Measurements from ENCODE around the gene TP53BP1.
"Not testable (repeated sequence)": the region's sequence is repeated elsewhere in the genome, so short reads cannot be mapped to it uniquely, and the experiment has no call there.

Gene TP53BP1, protein sequence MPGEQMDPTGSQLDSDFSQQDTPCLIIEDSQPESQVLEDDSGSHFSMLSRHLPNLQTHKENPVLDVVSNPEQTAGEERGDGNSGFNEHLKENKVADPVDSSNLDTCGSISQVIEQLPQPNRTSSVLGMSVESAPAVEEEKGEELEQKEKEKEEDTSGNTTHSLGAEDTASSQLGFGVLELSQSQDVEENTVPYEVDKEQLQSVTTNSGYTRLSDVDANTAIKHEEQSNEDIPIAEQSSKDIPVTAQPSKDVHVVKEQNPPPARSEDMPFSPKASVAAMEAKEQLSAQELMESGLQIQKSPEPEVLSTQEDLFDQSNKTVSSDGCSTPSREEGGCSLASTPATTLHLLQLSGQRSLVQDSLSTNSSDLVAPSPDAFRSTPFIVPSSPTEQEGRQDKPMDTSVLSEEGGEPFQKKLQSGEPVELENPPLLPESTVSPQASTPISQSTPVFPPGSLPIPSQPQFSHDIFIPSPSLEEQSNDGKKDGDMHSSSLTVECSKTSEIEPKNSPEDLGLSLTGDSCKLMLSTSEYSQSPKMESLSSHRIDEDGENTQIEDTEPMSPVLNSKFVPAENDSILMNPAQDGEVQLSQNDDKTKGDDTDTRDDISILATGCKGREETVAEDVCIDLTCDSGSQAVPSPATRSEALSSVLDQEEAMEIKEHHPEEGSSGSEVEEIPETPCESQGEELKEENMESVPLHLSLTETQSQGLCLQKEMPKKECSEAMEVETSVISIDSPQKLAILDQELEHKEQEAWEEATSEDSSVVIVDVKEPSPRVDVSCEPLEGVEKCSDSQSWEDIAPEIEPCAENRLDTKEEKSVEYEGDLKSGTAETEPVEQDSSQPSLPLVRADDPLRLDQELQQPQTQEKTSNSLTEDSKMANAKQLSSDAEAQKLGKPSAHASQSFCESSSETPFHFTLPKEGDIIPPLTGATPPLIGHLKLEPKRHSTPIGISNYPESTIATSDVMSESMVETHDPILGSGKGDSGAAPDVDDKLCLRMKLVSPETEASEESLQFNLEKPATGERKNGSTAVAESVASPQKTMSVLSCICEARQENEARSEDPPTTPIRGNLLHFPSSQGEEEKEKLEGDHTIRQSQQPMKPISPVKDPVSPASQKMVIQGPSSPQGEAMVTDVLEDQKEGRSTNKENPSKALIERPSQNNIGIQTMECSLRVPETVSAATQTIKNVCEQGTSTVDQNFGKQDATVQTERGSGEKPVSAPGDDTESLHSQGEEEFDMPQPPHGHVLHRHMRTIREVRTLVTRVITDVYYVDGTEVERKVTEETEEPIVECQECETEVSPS (N-terminal part only)

GRCh38 chr15:43492673-43493601 lies at the start of gene TP53BP1:
Gene TP53BP1 (minus strand): TSS chr15:43493156. CDS start chr15:43493043, 113 bp downstream.
- DNase-seq, result peak; percentile 92

DNA sequence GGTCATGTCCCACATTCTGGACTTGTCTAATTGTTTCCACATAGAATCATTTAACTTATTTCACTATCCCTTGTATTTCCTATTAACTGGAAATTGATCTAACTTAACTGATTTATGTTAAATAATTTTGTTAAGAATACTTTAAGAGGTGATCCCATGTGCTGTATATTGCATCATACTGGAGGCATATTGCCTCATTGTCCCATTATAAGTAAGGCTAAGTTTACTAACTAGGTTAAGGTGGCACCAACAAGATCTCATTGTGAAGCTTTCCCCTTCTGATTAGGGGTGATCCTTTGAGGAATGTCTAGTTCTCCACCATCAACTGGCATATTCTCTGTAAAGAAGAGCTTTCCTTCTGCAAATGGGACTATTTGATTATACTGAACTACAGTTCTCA lies 48.8 kb upstream of the TP53BP1 start:
- no peak for DNase-seq

DNA sequence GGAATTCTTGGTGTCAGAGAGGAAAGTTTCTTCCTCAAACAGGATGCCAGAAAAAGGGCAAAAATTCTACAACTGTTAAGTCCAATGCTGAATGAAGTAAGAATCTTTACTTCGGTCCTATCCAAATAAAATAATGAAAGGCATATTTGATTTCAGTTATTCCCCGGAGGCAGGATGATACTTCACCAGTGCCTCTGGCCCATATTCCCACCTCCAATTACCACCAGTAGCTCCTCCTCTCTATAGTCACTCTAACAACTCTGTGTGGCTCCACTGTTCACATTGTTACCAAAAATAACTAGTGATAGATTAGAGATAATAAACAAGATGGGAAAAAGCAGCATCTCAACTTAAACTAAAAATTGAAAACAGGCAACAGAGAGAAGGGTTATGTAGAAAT lies 45.1 kb upstream of the TP53BP1 start:
- DNase-seq, result no peak

DNA sequence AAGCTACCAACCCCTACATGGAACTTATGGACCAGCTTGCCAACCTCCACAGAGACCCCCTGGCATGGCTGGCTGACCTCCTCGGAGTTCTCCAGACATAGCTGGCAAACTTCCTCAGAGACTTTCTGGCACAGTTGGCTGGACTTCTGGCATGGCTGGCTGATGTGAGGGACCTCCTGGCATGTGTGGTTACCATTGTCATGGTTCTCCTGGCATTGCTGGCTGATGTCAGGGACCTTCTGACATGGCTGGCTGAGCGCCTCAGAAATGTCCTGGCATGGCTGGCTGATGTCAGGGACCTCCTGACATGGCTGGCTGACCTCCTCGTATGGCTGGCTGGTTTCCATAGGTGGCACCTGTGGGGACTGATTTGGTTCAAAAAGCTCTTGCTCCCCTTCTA lies 41.9 kb upstream of the TP53BP1 start:
- DNase-seq, result no peak

- DNase-seq, result not testable (repeated sequence)
Measured at GRCh38 chr15:43532826-43533225, 39.9 kb upstream of the TP53BP1 start.

GRCh38 chr15:43531018-43531670 lies 38.2 kb upstream of the TP53BP1 start:
- no peak for DNase-seq

GRCh38 chr15:43529587-43530345 lies 36.8 kb upstream of the TP53BP1 start:
- DNase-seq, result no peak

- no peak for DNase-seq
Measured at GRCh38 chr15:43529141-43529540, 36.2 kb upstream of the TP53BP1 start.

- DNase-seq, result no peak
Measured at GRCh38 chr15:43528542-43529007, 35.6 kb upstream of the TP53BP1 start.

- DNase-seq, result no peak
Measured at GRCh38 chr15:43527802-43528541, 35.0 kb upstream of the TP53BP1 start.

DNA sequence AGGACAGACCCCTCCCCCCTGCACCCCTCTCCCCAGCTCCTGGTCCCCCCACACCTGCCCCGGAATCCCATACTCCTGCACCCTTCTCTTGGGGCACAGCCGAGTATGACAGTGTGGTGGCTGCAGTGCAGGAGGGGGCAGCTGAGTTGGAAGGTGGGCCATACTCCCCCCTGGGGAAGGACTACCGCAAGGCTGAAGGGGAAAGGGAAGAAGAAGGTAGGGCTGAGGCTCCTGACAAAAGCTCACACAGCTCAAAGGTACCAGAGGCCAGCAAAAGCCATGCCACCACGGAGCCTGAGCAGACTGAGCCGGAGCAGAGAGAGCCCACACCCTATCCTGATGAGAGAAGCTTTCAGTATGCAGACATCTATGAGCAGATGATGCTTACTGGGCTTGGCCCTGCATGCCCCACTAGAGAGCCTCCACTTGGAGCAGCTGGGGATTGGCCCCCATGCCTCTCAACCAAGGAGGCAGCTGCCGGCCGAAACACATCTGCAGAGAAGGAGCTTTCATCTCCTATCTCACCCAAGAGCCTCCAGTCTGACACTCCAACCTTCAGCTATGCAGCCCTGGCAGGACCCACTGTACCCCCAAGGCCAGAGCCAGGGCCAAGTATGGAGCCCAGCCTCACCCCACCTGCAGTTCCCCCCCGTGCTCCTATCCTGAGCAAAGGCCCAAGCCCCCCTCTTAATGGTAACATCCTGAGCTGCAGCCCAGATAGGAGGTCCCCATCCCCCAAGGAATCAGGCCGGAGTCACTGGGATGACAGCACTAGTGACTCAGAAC lies 34.3 kb upstream of the TP53BP1 start:
- DNase-seq, result no peak

DNA sequence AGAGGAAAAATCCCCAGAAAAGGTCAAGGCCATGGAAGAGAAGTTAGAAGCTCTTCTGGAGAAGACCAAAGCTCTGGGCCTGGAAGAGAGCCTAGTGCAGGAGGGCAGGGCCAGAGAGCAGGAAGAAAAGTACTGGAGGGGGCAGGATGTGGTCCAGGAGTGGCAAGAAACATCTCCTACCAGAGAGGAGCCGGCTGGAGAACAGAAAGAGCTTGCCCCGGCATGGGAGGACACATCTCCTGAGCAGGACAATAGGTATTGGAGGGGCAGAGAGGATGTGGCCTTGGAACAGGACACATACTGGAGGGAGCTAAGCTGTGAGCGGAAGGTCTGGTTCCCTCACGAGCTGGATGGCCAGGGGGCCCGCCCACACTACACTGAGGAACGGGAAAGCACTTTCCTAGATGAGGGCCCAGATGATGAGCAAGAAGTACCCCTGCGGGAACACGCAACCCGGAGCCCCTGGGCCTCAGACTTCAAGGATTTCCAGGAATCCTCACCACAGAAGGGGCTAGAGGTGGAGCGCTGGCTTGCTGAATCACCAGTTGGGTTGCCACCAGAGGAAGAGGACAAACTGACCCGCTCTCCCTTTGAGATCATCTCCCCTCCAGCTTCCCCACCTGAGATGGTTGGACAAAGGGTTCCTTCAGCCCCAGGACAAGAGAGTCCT lies 33.4 kb upstream of the TP53BP1 start:
- no peak for DNase-seq

GRCh38 chr15:43525131-43525530 lies 32.2 kb upstream of the TP53BP1 start:
- peak; percentile 13 for DNase-seq

DNA sequence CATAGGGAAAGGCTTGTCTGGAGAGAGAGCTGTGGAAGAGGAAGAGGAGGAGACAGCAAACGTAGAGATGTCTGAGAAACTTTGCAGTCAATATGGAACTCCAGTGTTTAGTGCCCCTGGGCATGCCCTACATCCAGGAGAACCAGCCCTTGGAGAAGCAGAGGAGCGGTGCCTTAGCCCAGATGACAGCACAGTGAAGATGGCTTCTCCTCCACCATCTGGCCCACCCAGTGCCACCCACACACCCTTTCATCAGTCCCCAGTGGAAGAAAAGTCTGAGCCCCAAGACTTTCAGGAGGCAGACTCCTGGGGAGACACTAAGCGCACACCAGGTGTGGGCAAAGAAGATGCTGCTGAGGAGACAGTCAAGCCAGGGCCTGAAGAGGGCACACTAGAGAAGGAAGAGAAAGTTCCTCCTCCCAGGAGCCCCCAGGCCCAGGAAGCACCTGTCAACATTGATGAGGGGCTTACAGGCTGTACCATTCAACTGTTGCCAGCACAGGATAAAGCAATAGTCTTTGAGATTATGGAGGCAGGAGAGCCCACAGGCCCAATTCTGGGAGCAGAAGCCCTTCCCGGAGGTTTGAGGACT lies 31.4 kb upstream of the TP53BP1 start:
- no peak for DNase-seq

- no peak for DNase-seq
Measured at GRCh38 chr15:43523646-43524045, 30.7 kb upstream of the TP53BP1 start.

DNA sequence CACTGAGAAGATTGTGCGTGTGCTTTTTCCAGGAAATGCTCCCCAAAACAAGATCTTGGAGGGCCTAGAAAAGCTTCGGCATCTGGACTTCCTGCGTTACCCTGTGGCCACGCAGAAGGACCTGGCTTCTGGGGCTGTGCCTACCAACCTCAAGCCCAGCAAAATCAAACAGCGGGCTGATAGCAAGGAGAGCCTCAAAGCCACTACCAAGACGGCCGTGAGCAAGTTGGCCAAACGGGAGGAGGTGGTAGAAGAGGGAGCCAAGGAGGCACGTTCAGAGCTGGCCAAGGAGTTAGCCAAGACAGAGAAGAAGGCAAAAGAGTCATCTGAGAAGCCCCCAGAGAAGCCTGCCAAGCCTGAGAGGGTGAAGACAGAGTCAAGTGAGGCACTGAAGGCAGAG lies 29.3 kb upstream of the TP53BP1 start:
- no peak for DNase-seq

DNA sequence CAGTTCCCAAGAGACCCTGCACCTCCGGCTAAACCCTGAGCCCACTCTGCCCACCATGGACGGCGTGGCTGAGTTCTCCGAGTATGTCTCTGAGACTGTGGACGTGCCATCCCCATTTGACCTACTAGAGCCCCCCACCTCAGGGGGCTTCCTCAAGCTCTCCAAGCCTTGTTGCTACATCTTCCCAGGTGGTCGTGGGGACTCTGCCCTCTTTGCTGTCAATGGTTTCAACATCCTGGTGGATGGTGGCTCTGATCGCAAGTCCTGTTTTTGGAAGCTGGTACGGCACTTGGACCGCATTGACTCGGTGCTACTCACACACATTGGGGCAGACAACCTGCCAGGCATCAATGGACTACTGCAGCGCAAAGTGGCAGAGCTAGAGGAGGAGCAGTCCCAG lies 28.5 kb upstream of the TP53BP1 start:
- no peak for DNase-seq

- DNase-seq, result no peak
Measured at GRCh38 chr15:43520138-43520537, 27.2 kb upstream of the TP53BP1 start.

All from RPMI8226 (cell line).